ENCODE measurements around the gene CHN1. TPM values are rescaled to one million over a fixed set of nuclear protein-coding genes. Genes with fewer than 3 reads are reported as not detected.

The CHN1 gene
- total RNA-seq, 2 experiments from 2014 or later, result 5.3 to 5.6 TPM

GRCh38 chr2:175037941-175038340, 32.8 kb upstream of the CHN1 start:
- ChIA-PET POLR2A (no interaction called here), CTCF (no interaction called here)
- Mint-ChIP-seq H3K27me3 (no peaks in the 10 kb centered on the region), H3K4me3 (no peak overlapping the region), H3K9me3 (no peaks in the 10 kb centered on the region), H3K4me1 (ENCODE audit: low read depth) (peaks cover 6% of the 10 kb centered on the region), H3K36me3 (ENCODE audit: low read depth) (no peaks in the 10 kb centered on the region), H3K27ac (no peak overlapping the region)
- Histone ChIP-seq H3K36me3 (ENCODE audit: insufficient read depth, low read length) (no peaks in the 10 kb centered on the region), H3K4me3 (ENCODE audit: low read length) (no peak overlapping the region), H3K4me1 (ENCODE audit: insufficient read depth, low read length) (no peaks in the 10 kb centered on the region), H3K27ac (ENCODE audit: low read depth in 1 of 2, low read length in 2 of 2) (no peak overlapping the region), H3K27me3 (ENCODE audit: control insufficient read depth in 1 of 2, insufficient read depth in 2 of 2, low read length in 2 of 2) (no peaks in the 10 kb centered on the region), H3K9me3 (ENCODE audit: control insufficient read depth in 1 of 2, insufficient read depth in 1 of 2, low read length in 2 of 2) (no peaks in the 10 kb centered on the region)
- intact Hi-C loops (cut with DNase I, micrococcal nuclease), result loop anchor here in 1 of 2 experiments (10.0 kb wide), 1 partner anchor 247 kb away; no protein-coding TSS in a partner anchor
- no peak for DNase-seq
- no peak for TF ChIP-seq CTCF (IDR thresholded peaks at IDR 0.05)
- no peak for ATAC-seq (ENCODE audit: poor library complexity)

DNA sequence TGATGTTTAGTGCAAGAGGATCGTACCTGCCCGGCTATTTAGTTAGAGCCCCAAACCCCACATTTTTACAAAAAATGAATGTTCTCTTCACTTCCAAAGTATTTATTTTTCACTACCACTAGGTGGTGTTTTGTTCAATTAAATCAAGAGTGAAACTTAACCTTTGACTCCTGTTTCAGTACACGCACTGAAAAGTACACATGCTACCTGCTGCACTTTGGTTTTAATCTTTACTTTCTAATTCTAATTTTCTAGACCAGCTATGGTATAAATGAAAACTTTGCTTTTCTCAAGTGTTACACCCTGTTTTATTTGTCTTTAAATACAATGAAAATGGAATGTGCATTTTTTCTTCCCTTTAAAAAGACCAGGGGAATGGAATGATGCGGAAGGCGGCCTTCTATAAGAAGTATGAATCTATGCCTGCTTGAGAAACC, 31.4 kb upstream of the CHN1 start:
- Mint-ChIP-seq H3K36me3 (ENCODE audit: low read depth) (no peaks in the 10 kb centered on the region), H3K27ac (no peak overlapping the region)
- intact Hi-C loops (cut with DNase I, micrococcal nuclease), result loop anchor here in 1 of 2 experiments (10.0 kb wide), 1 partner anchor 248 kb away; no protein-coding TSS in a partner anchor

DNA sequence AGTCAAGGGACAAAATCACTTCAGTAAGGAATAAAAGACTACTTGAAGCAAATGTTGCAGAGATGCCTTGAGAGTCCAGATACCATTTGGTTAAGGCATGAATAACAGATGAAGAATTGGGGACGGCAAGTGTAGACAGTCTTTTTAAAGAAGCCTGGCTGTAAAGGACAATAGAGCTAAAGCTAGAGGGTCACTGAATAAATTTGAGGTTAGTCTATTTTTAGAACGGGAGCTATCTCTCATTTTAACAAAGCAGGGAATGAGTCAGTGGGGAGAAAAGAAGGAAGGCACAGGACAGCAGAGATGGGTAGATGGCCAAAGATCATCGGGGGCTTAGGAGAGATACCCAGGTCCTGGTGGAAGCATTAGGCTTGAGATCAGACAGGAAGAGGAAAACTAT, 30.6 kb upstream of the CHN1 start:
- POLR2A ChIA-PET, result no interaction called here
- DNase-seq (no peak), ATAC-seq (ENCODE audit: poor library complexity) (no peak)
- no peaks in the 10 kb centered on the region for H3K27me3 ChIP-seq (ENCODE audit: control insufficient read depth in 1 of 2, insufficient read depth in 2 of 2, low read length in 2 of 2)
- intact Hi-C loops (cut with DNase I, micrococcal nuclease), result loop anchor here in 1 of 2 experiments (10.0 kb wide), 1 partner anchor 249 kb away; no protein-coding TSS in a partner anchor
- Mint-ChIP-seq H3K27me3 (no peaks in the 10 kb centered on the region), H3K4me1 (ENCODE audit: low read depth) (peaks cover 6% of the 10 kb centered on the region), H3K27ac (no peak overlapping the region), H3K4me3 (no peak overlapping the region), H3K9me3 (no peaks in the 10 kb centered on the region), H3K36me3 (ENCODE audit: low read depth) (no peaks in the 10 kb centered on the region)
- no peak overlapping the region for H3K4me3 ChIP-seq (ENCODE audit: low read length)
- CTCF ChIA-PET, result no interaction called here
- H3K9me3 ChIP-seq (ENCODE audit: control insufficient read depth in 1 of 2, insufficient read depth in 1 of 2, low read length in 2 of 2), result no peaks in the 10 kb centered on the region
- H3K4me1 ChIP-seq (ENCODE audit: insufficient read depth, low read length), result no peaks in the 10 kb centered on the region
- H3K36me3 ChIP-seq (ENCODE audit: insufficient read depth, low read length), result no peaks in the 10 kb centered on the region
- TF ChIP-seq CTCF (IDR thresholded peaks at IDR 0.05), result no peak
- no peak overlapping the region for H3K27ac ChIP-seq (ENCODE audit: low read depth in 1 of 2, low read length in 2 of 2)

More for the DNA sequence above, 31.4 kb upstream of the CHN1 start:
- Histone ChIP-seq H3K27me3 (ENCODE audit: control insufficient read depth in 1 of 2, insufficient read depth in 2 of 2, low read length in 2 of 2) (no peaks in the 10 kb centered on the region), H3K4me3 (ENCODE audit: low read length) (no peak overlapping the region), H3K36me3 (ENCODE audit: insufficient read depth, low read length) (no peaks in the 10 kb centered on the region), H3K4me1 (ENCODE audit: insufficient read depth, low read length) (no peaks in the 10 kb centered on the region), H3K27ac (ENCODE audit: low read depth in 1 of 2, low read length in 2 of 2) (no peak overlapping the region), H3K9me3 (ENCODE audit: control insufficient read depth in 1 of 2, insufficient read depth in 1 of 2, low read length in 2 of 2) (no peaks in the 10 kb centered on the region)
- POLR2A ChIA-PET, result interaction anchor here (1.0 kb wide), 1 partner anchor 443 kb away, joined by 3 read pairs; no protein-coding TSS in a partner anchor
- H3K4me3 Mint-ChIP-seq, result peak overlapping the region; percentile 1
- H3K4me1 Mint-ChIP-seq (ENCODE audit: low read depth), result peaks cover 6% of the 10 kb centered on the region
- H3K9me3 Mint-ChIP-seq, result no peaks in the 10 kb centered on the region
- peak; percentile 68 for TF ChIP-seq CTCF (IDR thresholded peaks at IDR 0.05)
- peak; percentile 80 for ATAC-seq (ENCODE audit: poor library complexity)
- peak in 3 of 14 experiments; percentile 56 to 59 (median 58) for DNase-seq
- CTCF ChIA-PET, result no interaction called here
- no peaks in the 10 kb centered on the region for H3K27me3 Mint-ChIP-seq

Measured in CD4-positive, alpha-beta T cell (primary cell).